Stimulated activated CD4-positive, alpha-beta T cell treated with anti-CD3 and anti-CD28 coated beads, Interleukin-12 subunit alpha, Interleukin-12 subunit beta, amount 100 ng/mL, for 4 hours (primary cell): ENCODE data around the gene FAM131A.

ENCODE experiments used
- DNase-seq: peaks from one replicate; pipeline ENCODE4 v3.0.0-alpha.2; 2020

Gene FAM131A

GRCh38 chr3:184337399-184337714, at the start of gene FAM131A:
TSS of gene FAM131A (plus strand) at chr3:184337600. CDS start at chr3:184337631, 31 bp downstream.
- no peak for DNase-seq

- DNase-seq = peak; percentile 63
Measured at GRCh38 chr3:184289426-184289938, 47.9 kb upstream of the FAM131A start.

- no peak for DNase-seq
Measured at GRCh38 chr3:184290331-184290730, 47.1 kb upstream of the FAM131A start.

- no peak for DNase-seq
Measured at GRCh38 chr3:184291044-184291737, 46.2 kb upstream of the FAM131A start.

- no peak for DNase-seq
Measured at GRCh38 chr3:184291738-184292445, 45.5 kb upstream of the FAM131A start.

- DNase-seq = no peak
Measured at GRCh38 chr3:184295771-184296170, 41.6 kb upstream of the FAM131A start.

GRCh38 chr3:184296616-184297015, 40.8 kb upstream of the FAM131A start:
- DNase-seq = no peak

GRCh38 chr3:184298759-184299487, 38.5 kb upstream of the FAM131A start, which contains the start of gene PSMD2:
TSS of gene PSMD2 (plus strand) at chr3:184299241. CDS start at chr3:184299267, 26 bp downstream.
- peak; percentile 98 for DNase-seq

- DNase-seq = no peak
Measured at GRCh38 chr3:184299488-184300377, 37.7 kb upstream of the FAM131A start.

- DNase-seq = no peak
Measured at GRCh38 chr3:184300378-184300720, 37.1 kb upstream of the FAM131A start.

- no peak for DNase-seq
Measured at GRCh38 chr3:184305577-184305976, 31.8 kb upstream of the FAM131A start.

GRCh38 chr3:184306341-184306972, 30.9 kb upstream of the FAM131A start:
- no peak for DNase-seq

- no peak for DNase-seq
Measured at GRCh38 chr3:184307915-184308314, 29.5 kb upstream of the FAM131A start.

GRCh38 chr3:184308744-184309143, 28.7 kb upstream of the FAM131A start:
- DNase-seq = no peak

GRCh38 chr3:184311633-184312032, 25.8 kb upstream of the FAM131A start:
- no peak for DNase-seq

- peak; percentile 93 for DNase-seq
Measured at GRCh38 chr3:184314363-184314699, 23.1 kb upstream of the FAM131A start, which contains the start of gene EIF4G1. TSS of gene EIF4G1 (plus strand) at chr3:184314606. CDS start at chr3:184315797, 1,191 bp downstream.

GRCh38 chr3:184314700-184315542, 22.5 kb upstream of the FAM131A start:
- DNase-seq = peak; percentile 61

- no peak for DNase-seq
Measured at GRCh38 chr3:184315543-184315867, 21.9 kb upstream of the FAM131A start.

GRCh38 chr3:184315871-184316661, 21.3 kb upstream of the FAM131A start:
- DNase-seq = no peak

GRCh38 chr3:184316792-184317191, 20.6 kb upstream of the FAM131A start:
- no peak for DNase-seq
